ENCODE measurements around the gene SERTAD4.

SERTAD4 gene

GRCh38 chr1:210241121-210241520 lies 8.5 kb downstream of the SERTAD4 start:
- TF ChIP-seq GATA3 (IDR thresholded peaks at IDR 0.05; ENCODE audit: low read depth, low read length), result no peak
- no peak for TF ChIP-seq GATA2 (IDR thresholded peaks at IDR 0.05; ENCODE audit: low read depth, low read length)

DNA sequence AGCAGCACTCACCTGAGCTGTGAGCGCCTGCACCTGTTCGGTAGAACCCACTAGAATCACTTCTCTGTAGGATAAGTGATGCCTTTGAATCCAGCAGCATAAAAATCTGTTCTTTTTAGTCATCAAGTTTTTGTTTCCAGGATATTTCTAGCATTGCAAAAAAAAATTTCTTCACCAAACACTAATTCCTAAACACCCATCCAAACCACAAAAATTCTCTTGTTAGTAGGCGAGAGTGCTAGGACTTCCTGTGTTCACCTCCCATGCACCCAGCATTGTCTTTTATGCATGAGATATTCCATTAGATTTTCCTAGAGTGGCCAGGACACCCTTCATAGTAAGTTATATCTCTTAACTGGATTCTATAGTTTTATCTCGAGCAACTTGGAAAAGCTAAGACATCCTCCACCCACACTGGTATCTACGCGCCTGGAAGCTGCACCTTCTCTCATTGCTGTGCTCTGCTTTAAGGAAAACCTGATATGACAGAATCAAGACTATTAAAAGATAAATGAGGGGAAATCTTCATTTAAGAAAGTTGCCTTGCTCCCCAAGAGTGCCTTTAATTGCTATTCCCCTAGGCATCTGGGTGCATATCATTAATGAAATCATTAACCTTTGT lies 12.3 kb downstream of the SERTAD4 start:
- TF ChIP-seq GATA2 (IDR thresholded peaks at IDR 0.05; ENCODE audit: low read depth, low read length) (no peak), GATA3 (IDR thresholded peaks at IDR 0.05; ENCODE audit: low read depth, low read length) (no peak)

- TF ChIP-seq GATA2 (IDR thresholded peaks at IDR 0.05; ENCODE audit: low read depth, low read length) (no peak), GATA3 (IDR thresholded peaks at IDR 0.05; ENCODE audit: low read depth, low read length) (no peak)
Observed at GRCh38 chr1:210246447-210246846, 13.9 kb downstream of the SERTAD4 start.

GRCh38 chr1:210248341-210248740 lies 15.7 kb downstream of the SERTAD4 start:
- TF ChIP-seq GATA3 (IDR thresholded peaks at IDR 0.05; ENCODE audit: low read depth, low read length), result no peak
- no peak for TF ChIP-seq GATA2 (IDR thresholded peaks at IDR 0.05; ENCODE audit: low read depth, low read length)

DNA sequence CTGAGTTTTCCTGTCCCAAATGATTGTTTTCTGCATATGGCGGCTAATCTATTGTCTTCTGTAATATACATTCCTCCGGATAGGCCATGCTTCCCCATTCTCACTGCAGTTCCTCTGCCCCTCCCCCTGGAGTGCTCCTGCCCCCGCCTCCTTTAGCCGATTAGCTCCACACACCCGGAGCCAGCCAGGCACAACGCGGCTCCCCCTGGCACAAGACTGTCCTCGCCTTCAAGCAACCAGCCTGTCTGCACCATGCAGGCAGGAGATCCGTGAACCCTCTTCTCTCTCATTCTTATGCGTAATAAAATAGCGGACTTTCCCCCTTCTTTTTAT lies 18.0 kb downstream of the SERTAD4 start:
- no peak for TF ChIP-seq GATA3 (IDR thresholded peaks at IDR 0.05; ENCODE audit: low read depth, low read length)
- peak; percentile 22; the same call in 1 of the 2 replicates for TF ChIP-seq GATA2 (IDR thresholded peaks at IDR 0.05; ENCODE audit: low read depth, low read length)

DNA sequence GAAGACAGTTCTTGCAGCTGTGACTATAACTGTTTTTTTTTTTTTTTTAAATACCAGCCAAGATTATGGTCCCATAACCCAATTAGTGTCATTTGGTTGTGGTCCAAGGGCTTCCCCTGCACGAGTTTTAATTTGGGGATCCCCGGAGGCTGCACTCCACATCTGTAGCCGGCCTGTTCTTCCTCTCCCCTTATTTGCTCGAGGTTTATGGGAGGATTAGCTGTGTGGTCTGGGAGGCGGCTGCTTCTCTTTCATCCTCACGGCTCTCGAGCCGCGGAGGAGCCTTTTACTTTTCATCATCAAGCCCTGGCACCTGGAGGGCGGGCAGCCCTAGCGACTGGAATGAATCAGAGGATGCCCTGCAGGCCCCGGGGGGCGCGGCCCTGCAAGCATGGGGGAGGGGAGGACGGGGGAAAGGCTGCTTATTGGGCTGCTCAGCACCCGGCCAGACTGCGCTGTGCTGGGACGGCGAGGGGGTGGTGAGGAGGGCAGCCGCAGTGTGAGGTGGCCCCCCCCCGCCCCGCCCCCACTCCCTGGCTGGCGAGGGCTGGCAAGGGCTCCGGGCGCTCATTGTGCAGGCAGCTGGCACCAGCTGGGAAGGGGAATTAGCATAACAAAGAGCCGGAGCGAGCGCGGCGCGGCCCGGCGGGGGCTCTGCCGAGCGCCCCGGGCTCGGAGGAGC lies 18.5 kb downstream of the SERTAD4 start:
- no peak for TF ChIP-seq GATA2 (IDR thresholded peaks at IDR 0.05; ENCODE audit: low read depth, low read length)
- no peak for TF ChIP-seq GATA3 (IDR thresholded peaks at IDR 0.05; ENCODE audit: low read depth, low read length)

GRCh38 chr1:210251680-210252490 lies 19.3 kb downstream of the SERTAD4 start:
- no peak for TF ChIP-seq GATA2 (IDR thresholded peaks at IDR 0.05; ENCODE audit: low read depth, low read length)
- no peak for TF ChIP-seq GATA3 (IDR thresholded peaks at IDR 0.05; ENCODE audit: low read depth, low read length)

- TF ChIP-seq GATA3 (IDR thresholded peaks at IDR 0.05; ENCODE audit: low read depth, low read length), result no peak
- no peak for TF ChIP-seq GATA2 (IDR thresholded peaks at IDR 0.05; ENCODE audit: low read depth, low read length)
Observed at GRCh38 chr1:210252621-210253051, 20.0 kb downstream of the SERTAD4 start.

DNA sequence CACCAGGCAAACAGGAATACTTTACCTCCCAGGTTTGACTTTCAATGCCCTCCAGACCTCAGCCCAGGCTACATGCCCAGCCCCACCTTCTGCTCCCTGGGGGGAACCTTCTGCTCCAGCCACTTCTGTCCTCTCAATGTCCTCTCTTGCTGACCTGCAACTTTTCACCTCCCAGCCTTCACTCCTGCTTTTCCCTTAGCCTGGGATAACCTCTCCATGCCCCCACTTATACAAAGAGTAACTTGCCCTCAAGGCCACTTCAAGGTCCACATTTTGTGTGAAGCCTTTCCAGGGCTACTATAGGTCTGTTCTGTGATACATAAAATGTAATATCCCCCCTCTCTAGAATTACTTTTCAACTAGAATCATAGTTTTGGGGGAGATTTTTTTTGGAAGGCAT lies 21.7 kb downstream of the SERTAD4 start:
- no peak for TF ChIP-seq GATA2 (IDR thresholded peaks at IDR 0.05; ENCODE audit: low read depth, low read length)
- TF ChIP-seq GATA3 (IDR thresholded peaks at IDR 0.05; ENCODE audit: low read depth, low read length), result no peak

DNA sequence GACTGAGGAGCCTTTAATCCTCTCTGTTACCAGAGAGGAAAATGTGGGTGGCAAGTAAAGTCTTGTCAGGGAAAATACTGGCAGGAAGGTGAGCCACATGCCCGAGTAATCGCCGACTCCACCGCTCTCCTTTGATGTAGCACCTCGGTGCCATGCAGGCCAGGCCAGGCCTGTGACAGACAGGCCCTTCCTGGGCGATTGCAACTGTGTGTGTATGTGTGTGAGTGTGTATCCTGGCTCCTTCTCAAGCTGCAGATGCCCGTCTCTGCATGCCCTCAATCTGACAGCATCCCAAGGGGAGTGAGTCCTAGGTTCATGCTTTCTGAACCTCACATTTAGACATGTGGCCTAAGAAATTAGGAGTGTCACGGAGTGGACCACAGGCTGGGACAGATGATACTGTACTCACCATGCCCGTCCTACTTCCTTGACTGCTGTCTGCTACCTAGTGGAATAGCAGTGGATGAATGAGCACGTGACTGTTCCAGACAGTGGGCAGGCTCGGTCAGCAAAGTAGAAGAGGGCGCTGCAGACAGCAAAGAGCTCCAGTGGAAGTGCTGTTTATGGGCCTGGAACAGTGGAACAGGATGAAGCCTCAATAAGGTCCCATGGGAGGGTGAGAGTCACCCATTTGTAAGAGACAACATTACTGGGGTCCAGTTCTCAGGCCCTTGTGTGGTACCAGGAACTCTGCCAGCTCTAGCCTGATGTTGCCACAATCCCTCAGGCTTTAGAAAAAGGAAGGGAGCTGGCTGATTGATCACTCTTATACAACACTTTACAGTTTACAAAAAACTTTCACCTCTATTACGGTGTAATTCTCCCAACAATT lies 25.3 kb downstream of the SERTAD4 start:
- TF ChIP-seq GATA3 (IDR thresholded peaks at IDR 0.05; ENCODE audit: low read depth, low read length) (no peak), GATA2 (IDR thresholded peaks at IDR 0.05; ENCODE audit: low read depth, low read length) (no peak)

DNA sequence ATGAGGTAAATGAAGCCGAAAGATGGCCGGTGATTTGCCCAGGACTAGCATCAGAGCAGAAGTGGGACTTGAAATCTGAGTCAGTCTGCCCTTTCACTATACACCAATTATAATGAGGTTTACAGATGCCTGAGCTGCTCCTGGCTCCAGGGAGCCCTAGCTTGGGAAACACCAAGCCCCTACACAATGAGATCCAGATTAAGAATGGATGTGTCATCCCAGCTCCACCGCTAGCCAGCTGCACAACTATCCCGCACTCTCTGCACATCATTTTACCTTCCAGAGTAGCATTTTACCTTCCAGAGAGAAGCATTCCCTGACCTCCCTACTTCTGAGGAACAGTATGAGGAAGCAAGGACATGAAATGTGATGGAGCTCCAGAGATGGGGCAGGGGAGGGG lies 27.0 kb downstream of the SERTAD4 start:
- no peak for TF ChIP-seq GATA3 (IDR thresholded peaks at IDR 0.05; ENCODE audit: low read depth, low read length)
- no peak for TF ChIP-seq GATA2 (IDR thresholded peaks at IDR 0.05; ENCODE audit: low read depth, low read length)

DNA sequence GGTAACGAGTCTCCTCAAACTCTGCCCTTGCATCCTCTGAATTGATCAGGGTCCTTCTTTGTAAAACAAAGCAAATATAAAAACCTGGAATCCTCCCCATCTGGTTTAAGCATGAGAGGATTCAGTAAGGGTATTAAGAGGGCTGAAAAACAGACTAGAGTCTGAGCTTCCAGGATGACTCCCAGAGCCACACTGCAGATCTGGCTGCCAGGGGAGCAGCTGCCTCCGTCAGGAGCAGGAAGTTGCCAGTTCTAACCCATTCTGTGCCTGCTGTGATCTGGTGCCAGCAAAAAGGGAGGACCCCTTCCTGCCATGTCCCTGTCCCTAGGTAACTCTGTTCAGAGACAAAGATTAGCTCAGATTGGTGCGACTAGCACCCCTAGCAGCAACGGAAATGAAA lies 27.5 kb downstream of the SERTAD4 start:
- TF ChIP-seq GATA2 (IDR thresholded peaks at IDR 0.05; ENCODE audit: low read depth, low read length) (no peak), GATA3 (IDR thresholded peaks at IDR 0.05; ENCODE audit: low read depth, low read length) (no peak)

GRCh38 chr1:210262167-210262896 lies 29.7 kb downstream of the SERTAD4 start:
- TF ChIP-seq GATA3 (IDR thresholded peaks at IDR 0.05; ENCODE audit: low read depth, low read length), result no peak
- TF ChIP-seq GATA2 (IDR thresholded peaks at IDR 0.05; ENCODE audit: low read depth, low read length), result no peak
